ENCODE measurements around the gene ITPA.

- no peak for TF ChIP-seq CTCF (IDR thresholded peaks at IDR 0.05)
- TF ChIP-seq POLR2A (IDR thresholded peaks at IDR 0.05): no peak
- no peak for TF ChIP-seq EP300 (IDR thresholded peaks at IDR 0.05)
These were observed 43.6 kb upstream of the ITPA start for GRCh38 chr20:3165473-3166337.
